HG03469 (cell line): Measurements from ENCODE around the gene PTPRCAP.
"Not testable (repeated sequence)": the region's sequence is repeated elsewhere in the genome, so short reads cannot be mapped to it uniquely, and the experiment has no call there.

ENCODE experiments used
- ATAC-seq: cut with Tn5 transposase; IDR thresholded peaks from one replicate; pipeline ENCODE4 v1.9.1; 2021; ENCODE audit warnings: mild to moderate bottlenecking, moderate library complexity, moderate number of reproducible peaks; ENCODE audit not compliant: unreplicated experiment

The PTPRCAP gene, protein sequence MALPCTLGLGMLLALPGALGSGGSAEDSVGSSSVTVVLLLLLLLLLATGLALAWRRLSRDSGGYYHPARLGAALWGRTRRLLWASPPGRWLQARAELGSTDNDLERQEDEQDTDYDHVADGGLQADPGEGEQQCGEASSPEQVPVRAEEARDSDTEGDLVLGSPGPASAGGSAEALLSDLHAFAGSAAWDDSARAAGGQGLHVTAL

DNA sequence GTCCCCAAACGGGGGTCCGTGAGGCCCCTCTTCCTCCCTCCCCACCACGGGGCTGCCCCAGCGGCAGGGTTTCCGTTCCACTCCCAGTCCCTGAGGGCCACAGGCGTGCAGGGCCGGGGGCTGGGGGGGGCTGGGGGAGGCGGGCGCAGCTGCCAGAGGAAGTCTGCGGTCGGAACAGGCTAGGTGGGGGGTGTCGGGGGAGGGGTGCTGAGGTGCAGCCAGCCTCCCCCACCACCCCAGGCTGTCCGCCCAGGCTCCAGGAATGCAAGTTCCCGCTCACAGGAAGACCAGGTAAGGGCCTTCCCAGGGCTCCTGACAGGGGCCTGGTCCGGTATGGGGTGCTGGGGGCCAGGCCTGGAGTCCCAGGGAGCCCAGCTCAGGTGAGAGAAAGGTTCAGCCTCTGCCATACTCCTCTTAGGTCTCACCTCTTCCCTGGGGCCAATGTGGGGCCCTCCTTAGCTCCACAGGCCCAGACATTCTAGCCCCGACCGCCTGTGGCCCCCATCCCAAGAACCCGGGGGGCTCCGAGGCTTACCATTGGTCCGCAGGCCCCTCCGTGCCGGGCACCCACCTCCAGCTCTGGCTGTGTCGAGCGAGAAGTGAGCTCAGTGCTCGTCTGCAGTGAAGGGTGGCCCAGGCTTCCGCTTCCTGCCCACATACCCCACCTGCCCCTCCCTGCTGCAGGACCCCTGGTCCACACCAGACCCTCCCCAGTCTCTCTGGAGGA is at the start of gene PTPRCAP:
TSS of gene PTPRCAP (minus strand) at position 601 of the 727 bp plus-strand sequence. CDS start at position 538, 63 bp downstream.
- no peak for ATAC-seq

DNA sequence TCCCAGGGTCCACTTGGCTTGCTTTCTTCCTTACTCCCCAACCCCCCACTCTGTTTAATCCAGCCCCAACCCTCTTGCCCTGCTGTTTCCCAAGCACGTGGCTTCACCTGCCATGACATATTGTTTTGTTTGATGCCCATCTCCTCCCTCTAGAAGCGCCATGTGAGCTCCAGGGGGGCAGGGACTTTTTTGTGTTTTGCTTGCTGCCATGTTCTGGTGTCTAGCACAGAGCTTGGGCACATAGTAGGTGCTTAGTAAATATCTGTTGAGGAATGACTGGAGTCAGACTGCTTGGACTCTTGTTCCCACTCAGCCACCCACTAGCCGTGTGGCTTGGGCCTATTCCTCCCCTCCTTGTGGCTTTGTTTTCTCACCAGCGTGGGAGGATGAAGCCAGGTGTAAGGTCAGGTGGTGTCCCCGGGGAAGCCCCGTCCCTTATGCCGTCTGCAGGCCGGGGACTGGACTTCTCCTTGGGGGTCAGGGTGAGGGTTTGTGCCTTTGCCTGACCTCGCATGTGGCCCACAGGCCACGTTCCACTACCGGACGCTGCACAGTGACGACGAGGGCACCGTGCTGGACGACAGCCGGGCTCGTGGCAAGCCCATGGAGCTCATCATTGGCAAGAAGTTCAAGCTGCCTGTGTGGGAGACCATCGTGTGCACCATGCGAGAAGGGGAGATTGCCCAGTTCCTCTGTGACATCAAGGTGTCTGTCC is 49.2 kb upstream of the PTPRCAP start:
- no peak for ATAC-seq

- ATAC-seq = not testable (repeated sequence)
These were observed 48.4 kb upstream of the PTPRCAP start for GRCh38 chr11:67485873-67486361.

DNA sequence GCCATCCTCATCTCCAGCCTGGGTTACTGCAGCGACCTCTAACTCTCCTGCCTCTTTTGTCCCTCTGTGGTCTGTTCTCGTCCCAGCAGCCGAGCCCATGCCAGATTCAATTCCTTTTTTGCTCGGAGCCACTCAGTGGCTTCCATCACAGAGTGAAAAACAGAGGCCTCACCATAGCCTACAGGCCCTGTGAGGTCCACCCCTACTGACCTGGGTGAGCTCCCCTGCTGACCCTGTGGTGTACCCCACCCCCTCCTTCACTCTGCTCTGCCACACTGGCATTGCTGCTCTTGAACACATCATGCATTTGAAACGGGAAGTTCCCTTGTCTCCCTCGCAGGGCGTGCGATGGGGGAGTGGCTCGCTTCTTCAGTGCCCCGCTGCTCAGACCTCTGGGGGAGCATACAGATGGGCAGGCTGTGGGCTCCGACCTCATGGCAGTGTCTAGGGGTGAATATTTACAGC is 47.4 kb upstream of the PTPRCAP start:
- ATAC-seq = no peak

DNA sequence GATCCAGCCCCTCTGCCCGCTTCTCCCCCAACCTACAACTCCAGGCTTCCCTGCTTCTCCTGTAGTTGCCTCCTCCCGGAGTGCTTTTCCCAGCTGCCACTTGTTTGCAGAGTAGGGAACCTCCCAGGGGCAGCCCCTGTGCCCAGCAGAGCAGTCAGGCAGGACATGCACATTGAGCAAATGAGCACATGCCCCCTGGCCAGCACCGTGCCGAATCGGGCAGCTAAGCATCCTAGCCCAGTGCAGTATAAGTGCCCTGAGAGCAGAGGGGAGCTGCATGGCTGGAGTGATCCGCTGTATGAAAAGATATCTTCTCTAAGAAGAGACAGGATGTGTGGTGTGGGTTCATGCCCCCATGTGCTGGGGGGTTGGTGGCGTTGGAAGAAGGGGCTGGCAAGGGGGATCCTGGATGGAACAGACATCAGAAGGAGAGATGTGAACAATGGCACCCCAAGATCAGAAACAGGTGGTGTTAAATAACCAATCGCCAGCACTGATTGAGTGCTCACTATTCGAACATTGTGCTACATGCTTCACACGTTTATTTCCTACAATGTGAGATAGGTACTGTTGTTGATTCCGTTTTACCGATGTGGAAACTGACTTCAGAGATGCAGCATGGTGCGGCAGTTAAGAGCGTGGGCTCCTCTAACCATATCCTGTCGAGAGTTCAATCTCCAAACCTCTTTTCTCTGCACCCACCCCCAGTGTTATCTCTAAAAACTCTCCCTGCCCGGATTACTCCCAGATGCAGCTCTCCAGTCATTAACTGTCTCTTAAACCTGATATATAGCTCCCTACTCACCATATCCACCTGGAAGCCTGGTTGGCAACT is 46.6 kb upstream of the PTPRCAP start:
- no peak for ATAC-seq

DNA sequence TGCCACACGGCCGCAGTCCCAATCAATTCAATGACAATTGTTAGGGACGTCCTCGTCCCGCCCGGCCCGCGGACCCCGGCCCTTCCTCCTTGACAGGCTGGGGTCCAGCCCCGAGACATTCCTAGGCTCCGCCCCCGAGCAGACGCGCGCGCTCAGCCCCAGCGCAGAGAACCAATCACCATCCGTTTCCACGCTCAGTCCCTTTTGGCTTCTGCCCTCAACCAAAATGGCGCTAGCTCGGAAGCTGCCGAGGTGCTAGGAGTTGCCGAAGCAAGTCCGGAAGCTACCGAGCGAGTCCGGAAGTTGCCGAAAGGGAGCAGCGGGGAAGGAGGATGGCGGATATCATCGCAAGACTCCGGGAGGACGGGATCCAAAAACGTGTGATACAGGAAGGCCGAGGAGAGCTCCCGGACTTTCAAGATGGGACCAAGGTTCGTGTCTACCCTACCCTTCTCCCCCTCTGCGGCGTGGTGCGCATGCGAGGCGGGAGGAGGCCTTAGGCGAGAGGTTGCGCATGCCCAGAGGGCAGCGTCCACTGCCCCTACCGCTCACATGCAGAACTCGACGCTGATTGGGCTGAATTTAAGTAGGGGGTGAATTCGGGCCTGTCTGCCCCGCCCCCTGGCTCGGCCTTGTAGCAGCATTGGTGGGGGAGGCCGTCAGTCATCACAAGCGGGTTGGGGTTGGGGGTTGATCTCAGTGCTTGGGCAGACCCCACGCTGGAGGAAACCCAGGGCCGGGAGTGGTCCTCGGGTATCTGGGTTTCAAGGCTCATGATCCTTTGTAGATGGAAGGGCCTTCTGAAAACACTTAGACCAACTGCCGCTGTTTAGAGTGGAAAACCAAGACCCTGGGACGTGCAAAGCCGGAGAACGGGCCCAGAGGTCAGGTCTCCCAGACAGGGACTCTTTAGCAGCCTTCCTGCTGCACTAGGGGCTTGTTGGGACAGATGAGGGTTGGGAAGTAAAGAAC is 45.6 kb upstream of the PTPRCAP start, which contains the start of gene AIP:
TSS of gene AIP (plus strand) at position 200 of the 972 bp plus-strand sequence. CDS start at position 333, 133 bp downstream.
- peak; percentile 37 for ATAC-seq

DNA sequence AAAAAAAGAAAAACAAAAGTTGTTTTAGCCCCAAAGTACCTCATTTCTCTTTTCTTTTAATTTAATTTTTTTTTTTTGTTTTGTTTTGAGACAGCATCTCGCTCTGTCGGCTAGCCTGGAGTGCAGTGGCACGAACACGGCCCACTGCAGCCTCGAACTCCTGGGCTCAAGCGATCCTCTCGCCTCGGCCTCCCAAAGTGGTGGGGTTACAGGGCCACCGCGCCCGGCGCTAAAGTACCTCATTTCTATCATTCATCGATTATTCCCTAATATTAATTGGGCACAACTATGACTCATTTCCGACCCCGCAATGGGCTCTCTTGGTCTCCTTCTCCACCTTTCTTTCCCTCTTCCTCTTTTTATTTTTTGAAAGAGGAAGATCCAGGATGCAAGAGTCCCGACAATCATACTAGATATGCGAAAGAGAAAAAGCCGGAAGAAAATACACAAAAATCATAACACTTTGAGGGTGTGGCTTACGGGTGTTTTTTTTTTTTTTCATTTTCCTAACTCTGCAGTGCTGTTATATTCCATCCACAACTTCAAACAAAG is 44.9 kb upstream of the PTPRCAP start:
- ATAC-seq = no peak

DNA sequence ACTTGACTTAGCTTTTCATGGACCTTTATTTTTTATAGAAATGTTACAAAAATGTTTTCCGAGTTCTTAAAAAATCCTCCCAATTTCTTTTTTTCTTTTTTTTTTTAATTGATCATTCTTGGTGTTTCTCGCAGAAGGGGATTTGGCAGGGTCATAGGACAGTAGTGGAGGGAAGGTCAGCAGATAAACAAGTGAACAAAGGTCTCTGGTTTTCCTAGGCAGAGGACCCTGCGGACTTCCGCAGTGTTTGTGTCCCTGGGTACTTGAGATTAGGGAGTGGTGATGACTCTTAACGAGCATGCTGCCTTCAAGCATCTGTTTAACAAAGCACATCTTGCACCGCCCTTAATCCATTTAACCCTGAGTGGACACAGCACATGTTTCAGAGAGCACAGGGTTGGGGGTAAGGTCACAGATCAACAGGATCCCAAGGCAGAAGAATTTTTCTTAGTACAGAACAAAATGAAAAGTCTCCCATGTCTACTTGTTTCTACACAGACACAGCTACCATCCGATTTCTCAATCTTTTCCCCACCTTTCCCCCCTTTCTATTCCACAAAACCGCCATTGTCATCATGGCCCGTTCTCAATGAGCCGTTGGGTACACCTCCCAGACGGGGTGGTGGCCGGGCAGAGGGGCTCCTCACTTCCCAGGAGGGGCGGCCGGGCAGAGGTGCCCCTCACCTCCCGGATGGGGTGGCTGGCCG is 40.0 kb upstream of the PTPRCAP start:
- ATAC-seq = not testable (repeated sequence)

DNA sequence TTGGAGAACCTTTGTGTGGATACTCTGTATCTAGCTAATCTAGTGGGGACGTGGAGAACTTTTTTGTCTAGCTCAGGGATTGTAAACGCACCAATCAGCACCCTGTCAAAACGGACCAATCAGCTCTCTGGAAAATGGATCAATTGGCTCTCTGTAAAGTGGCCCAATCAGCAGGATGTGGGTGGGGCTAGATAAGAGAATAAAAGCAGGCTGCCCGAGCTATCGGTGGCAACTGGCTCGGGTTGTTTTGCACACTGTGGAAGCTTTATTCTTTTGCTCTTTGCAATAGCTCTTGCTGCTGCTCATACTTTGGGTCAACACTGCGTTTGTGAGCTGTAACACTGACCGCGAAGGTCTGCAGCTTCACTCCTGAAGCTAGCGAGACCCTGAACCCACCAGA is 39.2 kb upstream of the PTPRCAP start:
- ATAC-seq = not testable (repeated sequence)

DNA sequence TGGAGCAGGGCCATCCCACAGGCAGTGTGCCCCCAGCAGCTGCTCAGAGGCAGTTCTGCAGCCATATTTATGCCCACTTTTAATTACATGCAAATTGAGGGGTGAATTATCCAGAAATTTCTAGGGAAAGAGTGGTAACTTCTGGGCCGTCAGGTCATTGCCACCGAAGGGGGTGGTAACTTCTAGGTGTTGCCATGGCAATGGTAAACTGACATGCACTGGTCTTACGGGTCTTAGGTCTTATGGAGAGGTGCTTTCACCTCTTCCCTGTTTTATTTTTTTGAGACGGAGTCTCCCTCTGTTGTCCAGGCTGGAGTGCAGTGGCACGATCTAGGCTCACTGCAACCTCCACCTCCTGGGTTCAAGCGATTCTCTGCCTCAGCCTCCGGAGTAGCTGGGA is 35.4 kb upstream of the PTPRCAP start:
- ATAC-seq = no peak

DNA sequence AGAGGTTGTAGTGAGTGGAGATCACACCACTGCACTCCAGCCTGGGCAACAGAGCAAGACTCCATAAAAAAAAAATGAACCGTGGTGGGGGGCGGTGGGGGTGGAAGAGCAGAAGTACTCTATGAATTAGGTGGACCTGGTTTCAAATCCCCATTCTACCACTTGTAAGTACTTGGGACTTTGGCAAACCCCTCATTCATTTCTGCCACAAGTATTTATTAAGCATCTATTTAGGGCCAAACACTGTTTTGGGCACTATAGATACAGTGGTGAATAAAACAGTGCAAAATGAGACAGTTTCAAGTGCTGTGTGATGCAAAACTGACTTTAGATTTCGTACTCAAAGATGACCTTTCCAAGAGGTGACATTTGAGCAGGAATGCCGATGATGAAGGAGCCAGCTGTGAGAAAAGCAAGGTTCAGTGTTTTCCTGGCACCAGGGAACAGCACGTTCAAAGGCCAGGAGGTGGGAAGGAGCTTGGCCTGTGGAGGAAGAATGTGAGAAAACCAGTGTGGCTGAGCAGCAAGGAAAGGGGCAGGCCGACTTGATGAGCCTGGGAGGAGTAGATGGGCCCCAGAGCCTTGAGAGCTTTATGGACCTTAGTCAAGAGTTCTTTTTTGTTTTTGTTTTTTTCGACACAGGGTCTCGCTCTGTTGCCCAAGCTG is 33.0 kb upstream of the PTPRCAP start:
- no peak for ATAC-seq

DNA sequence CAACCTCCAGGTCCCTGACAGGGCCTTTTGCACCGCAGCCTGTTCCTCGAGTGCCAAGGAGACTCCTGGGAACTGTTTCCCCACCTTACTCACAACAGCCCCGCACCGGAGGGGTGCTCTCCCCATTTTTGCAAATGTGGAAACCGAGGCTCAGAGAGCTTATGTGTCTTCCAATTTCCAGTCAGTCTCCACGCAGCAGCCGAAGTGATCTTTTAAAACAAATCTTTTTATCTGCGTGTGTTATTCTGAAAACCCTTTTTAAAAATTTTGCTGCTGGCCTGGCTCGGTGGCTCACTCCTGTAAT is 32.0 kb upstream of the PTPRCAP start:
- no peak for ATAC-seq

DNA sequence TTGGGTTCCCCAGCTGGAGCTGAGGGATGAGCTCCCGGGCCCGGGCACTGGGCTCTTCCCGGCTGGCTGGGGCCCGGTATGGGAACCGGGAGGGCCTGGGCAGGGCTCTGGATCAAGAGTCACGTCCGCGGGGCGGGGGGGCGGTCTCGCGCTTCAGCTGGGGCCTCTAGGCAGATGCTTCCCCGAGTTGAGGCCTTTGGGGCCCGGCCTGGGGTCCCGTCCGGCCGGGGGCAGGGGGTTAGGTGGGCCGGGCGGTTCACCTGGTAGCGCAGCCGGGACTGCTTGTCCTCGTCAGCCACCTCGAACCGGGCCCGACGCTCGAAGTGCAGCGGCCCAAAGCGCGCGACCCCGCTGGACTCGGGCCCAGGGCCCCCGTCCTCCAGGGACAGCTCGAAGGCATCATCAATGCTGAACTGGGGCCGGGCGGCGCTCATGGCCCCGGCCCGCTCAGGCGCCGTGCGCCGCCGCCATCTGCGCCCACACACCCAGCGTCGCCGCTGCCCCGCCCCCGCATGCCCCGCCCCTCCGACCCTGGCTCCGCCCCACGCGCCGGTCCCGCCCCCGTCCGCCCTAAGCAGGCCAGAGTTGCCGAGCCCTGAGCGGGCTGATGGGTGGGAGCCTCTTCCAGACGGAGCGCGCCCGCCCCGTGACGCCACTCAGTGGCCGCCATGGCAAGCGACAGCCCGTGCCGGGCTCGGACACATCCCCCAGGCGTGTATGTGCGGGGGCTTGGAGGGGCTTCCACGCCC is 31.5 kb upstream of the PTPRCAP start, which contains the start of gene TMEM134:
TSS of gene TMEM134 (minus strand) at position 493 of the 749 bp plus-strand sequence. CDS start at position 434, 59 bp downstream.
- peak; percentile 63 for ATAC-seq

DNA sequence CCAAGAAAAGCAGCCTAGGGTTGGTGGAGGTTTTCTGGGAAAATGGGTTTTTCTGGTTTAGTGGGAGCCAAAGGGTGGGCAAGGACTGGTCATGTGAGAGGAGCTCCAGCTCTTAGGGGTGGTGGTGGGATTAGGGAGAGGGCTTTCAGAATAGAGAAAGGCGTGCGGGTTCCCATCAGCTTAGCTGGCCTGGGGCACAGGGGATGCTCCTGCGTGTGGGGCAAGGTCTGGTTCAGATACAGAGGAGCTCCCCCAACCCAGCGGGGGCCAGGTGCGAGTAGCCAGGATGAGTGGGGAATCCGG is 30.9 kb upstream of the PTPRCAP start:
- no peak for ATAC-seq

DNA sequence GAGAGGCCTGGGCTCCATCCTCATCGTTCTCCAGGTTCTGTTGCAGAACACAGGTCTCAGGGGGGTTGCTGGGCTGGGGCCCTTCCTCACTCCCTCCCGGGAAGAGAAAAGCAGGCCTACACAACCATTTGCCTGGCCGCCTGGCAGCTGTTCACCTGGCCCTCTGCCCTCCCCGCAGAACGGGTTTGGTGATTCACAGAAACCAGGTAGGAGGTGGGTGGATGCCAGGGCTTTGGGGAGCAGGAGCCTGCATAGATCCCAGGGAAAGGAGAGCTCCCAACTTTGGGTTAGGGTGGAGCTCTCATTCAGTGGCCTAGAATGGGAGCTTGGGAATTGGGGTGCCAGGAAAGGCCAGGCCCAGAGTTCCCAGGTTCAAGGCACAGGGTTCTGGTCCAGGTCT is 30.6 kb upstream of the PTPRCAP start:
- ATAC-seq = no peak

GRCh38 chr11:67466962-67467771 is 29.7 kb upstream of the PTPRCAP start:
- ATAC-seq = no peak

DNA sequence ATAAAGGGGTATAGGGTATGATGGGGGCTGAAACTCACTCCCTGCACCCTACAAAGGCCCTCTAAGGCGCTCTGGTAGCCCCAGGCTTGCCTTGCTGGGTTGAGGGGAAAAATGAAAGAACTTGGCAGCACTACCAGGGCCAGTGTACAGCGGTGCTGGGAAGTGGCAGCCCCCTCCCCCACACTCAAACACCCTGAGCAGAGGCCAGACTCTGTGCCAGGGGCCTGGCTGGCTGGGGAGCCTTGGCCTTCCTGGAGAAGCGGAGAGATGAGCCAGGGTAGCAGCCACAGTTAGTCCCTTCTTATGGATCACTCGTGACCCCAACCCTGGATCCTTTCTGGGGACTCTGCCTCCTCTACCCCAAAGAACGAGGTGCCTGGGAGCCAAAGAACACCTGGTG is 28.9 kb upstream of the PTPRCAP start:
- ATAC-seq = no peak
